PC-9 (cell line): Measurements from ENCODE around the gene TRMU.

Experiments
- CTCF ChIP-seq: fragments of 200-600 bp; sonication (generic); conservative IDR thresholded peaks from 2 replicates; pipeline ENCODE4 v1.6.1; 2017; ENCODE audit warnings: mixed run types, antibody characterized with exemption, mild to moderate bottlenecking, moderate library complexity
- EZH2 ChIP-seq: fragments of 200-600 bp; sonication (generic); IDR thresholded peaks from 2 replicates; pipeline ENCODE4 v1.8.0; 2017; ENCODE audit warnings: antibody characterized with exemption, low read depth

GRCh38 chr22:46338636-46339035 is 3.1 kb downstream of the TRMU start:
- TF ChIP-seq CTCF (no peak), EZH2 (no peak)
